T-cell (primary cell): ENCODE results near the gene BOLA1. TPM values are rescaled to one million over a fixed set of nuclear protein-coding genes. Genes with fewer than 3 reads are reported as not detected.
"Not testable (repeated sequence)": the region's sequence is repeated elsewhere in the genome, so short reads cannot be mapped to it uniquely, and the experiment has no call there.

Experiments used
- ATAC-seq, 4 experiments: fragments of 200-7000 bp in 3 of 4; fragments of 150-1000 bp in 1 of 4; cut with Tn5 transposase; replicated peaks in 1 of 4; 1 replicate in 3 of 4; 2 replicates in 1 of 4; pipeline ENCODE4 v1.10.0; 2021; ENCODE audit warnings: moderate library complexity in 3 of 4, mild to moderate bottlenecking in 2 of 4, moderate number of reproducible peaks in 1 of 4
- CTCF ChIA-PET, 2 donors: fragments of 300-600 bp; sonication (Branson Sonifier 250); formaldehyde crosslinking; loops; one replicate each; lab custom pipeline; 2022; ENCODE audit warnings: antibody characterized with exemption in 2 of 2; lab: Charles Lee
- POLR2A ChIA-PET, 2 donors: fragments of 300-600 bp; sonication (Branson Sonifier 250); formaldehyde crosslinking; loops; one replicate each; lab custom pipeline; 2022; ENCODE audit warnings: antibody characterized with exemption in 2 of 2; lab: Charles Lee
- DNase-seq, 35 experiments: peaks; one replicate each; pipeline versions ENCODE4 v3.0.0 to v3.0.0-alpha.2; 2013 to 2023
- H3K27ac ChIP-seq: one replicate; pipeline ENCODE4 v1.5.1; 2013; ENCODE audit warnings: low read length
- H3K27me3 ChIP-seq, 2 experiments: replicated peaks in 1 of 2; 1 replicate in 1 of 2; 2 replicates in 1 of 2; pipeline versions ENCODE4 v1.6.1 to v1.7.0; 2013; ENCODE audit warnings: low read length in 1 of 2, mixed read lengths in 1 of 2; ENCODE audit not compliant: control insufficient read depth in 2 of 2, insufficient read depth in 2 of 2; ENCODE audit errors: extremely low read depth in 1 of 2
- H3K36me3 ChIP-seq, 2 donors: 1 replicate in 1 of 2; 2 replicates in 1 of 2; pipeline versions ENCODE4 v1.6.1 to v1.7.0; 2013; ENCODE audit warnings: low read length in 1 of 2; ENCODE audit not compliant: control insufficient read depth in 2 of 2, insufficient read depth in 1 of 2; ENCODE audit errors: extremely low read depth in 1 of 2
- H3K4me1 ChIP-seq, 2 experiments: 1 replicate in 1 of 2; 2 replicates in 1 of 2; pipeline versions ENCODE4 v1.6.1 to v1.7.0; 2013; ENCODE audit warnings: low read length in 2 of 2, mixed read lengths in 1 of 2; ENCODE audit not compliant: insufficient read depth in 2 of 2, control insufficient read depth in 1 of 2; ENCODE audit errors: extremely low read depth in 1 of 2
- H3K4me3 ChIP-seq, 2 donors: 1 replicate in 1 of 2; 2 replicates in 1 of 2; pipeline versions ENCODE4 v1.5.1 to v1.7.0; 2013; ENCODE audit warnings: mild to moderate bottlenecking in 2 of 2, low read length in 1 of 2, moderate library complexity in 1 of 2; ENCODE audit not compliant: control insufficient read depth in 1 of 2; ENCODE audit errors: extremely low read depth in 1 of 2
- H3K9me3 ChIP-seq: 2 replicates; pipeline ENCODE4 v1.7.0; 2013
- H3K27ac Mint-ChIP-seq, 2 donors: one replicate each; pipeline ENCODE4 v1.8.0; 2020 to 2021; ENCODE audit warnings: mild to moderate bottlenecking in 2 of 2, mixed read lengths in 2 of 2
- H3K27me3 Mint-ChIP-seq, 2 donors: one replicate each; pipeline ENCODE4 v1.8.0; 2021 to 2022; ENCODE audit warnings: mixed read lengths in 2 of 2
- H3K36me3 Mint-ChIP-seq: one replicate; pipeline ENCODE4 v1.8.0; 2021; ENCODE audit warnings: mixed read lengths
- H3K4me1 Mint-ChIP-seq, 3 donors: one replicate each; pipeline ENCODE4 v1.8.0; 2020 to 2022; ENCODE audit warnings: mixed read lengths in 3 of 3, mild to moderate bottlenecking in 1 of 3
- H3K4me3 Mint-ChIP-seq, 3 donors: one replicate each; pipeline ENCODE4 v1.8.0; 2020 to 2022; ENCODE audit warnings: mild to moderate bottlenecking in 3 of 3, mixed read lengths in 3 of 3, moderate library complexity in 3 of 3
- H3K9me3 Mint-ChIP-seq, 3 donors: one replicate each; pipeline ENCODE4 v1.8.0; 2020 to 2022; ENCODE audit warnings: mixed read lengths in 3 of 3
- WGBS: methylation state at CpG from one replicate; pipeline ENCODE4 v1.1.5; 2013; ENCODE audit warnings: missing lambda C conversion rate; ENCODE audit not compliant: insufficient coverage; 5-methylcytosine and 5-hydroxymethylcytosine counted together
- total RNA-seq, 35 experiments: library from RNA in 6 of 35; stranded (reverse) in 6 of 35; fragments of 120-200 nt in 1 of 35; gene quantifications; one replicate each; pipeline versions ENCODE4 v1.2.1 to v1.2.4 and lab custom pipeline; 2013 to 2026

Gene BOLA1
- total RNA-seq, 5 donors from 2014 or later (not counting 1 experiment from before 2014, with no cell fraction given): 6.0 to 27.6 (median 26.1) TPM

GRCh38 chr1:149881876-149882275, 17.5 kb upstream of the BOLA1 start:
- no peaks in the 10 kb centered on the region for H3K9me3 Mint-ChIP-seq

GRCh38 chr1:149883598-149884247, 15.6 kb upstream of the BOLA1 start:
- ChIA-PET CTCF (no interaction called here), POLR2A (interaction anchor here (0.6 to 0.7 kb wide), 2 partner anchors 35 to 44 kb away, joined by 3 read pairs; no protein-coding TSS in a partner anchor)
- H3K9me3 Mint-ChIP-seq: no peaks in the 10 kb centered on the region
- H3K27ac Mint-ChIP-seq: peak overlapping the region; percentile 30 to 70
- no CpG with 5 or more reads among the region's 3 CpGs for WGBS
- peak overlapping the region in 1 of 3 donors; percentile 40 for H3K4me3 Mint-ChIP-seq
- no peaks in the 10 kb centered on the region for H3K27me3 Mint-ChIP-seq
- no peak overlapping the region for H3K4me3 ChIP-seq
- H3K36me3 ChIP-seq: no peaks in the 10 kb centered on the region
- no peaks in the 10 kb centered on the region for H3K27me3 ChIP-seq
- H3K4me1 Mint-ChIP-seq: peaks cover 26 to 31% (median 30%) of the 10 kb centered on the region in 3 donors
- no peak overlapping the region for H3K27ac ChIP-seq
- peaks cover 24 to 47% of the 10 kb centered on the region in 2 experiments for H3K4me1 ChIP-seq
- no peaks in the 10 kb centered on the region for H3K9me3 ChIP-seq
- no peak for ATAC-seq
- DNase-seq: no peak
- no peaks in the 10 kb centered on the region for H3K36me3 Mint-ChIP-seq

More at GRCh38 chr1:149881876-149882275, 17.5 kb upstream of the BOLA1 start:
- DNase-seq (no peak), ATAC-seq (no peak)
- H3K4me1 ChIP-seq: peaks cover 26 to 36% of the 10 kb centered on the region in 2 experiments
- no peak overlapping the region for H3K4me3 ChIP-seq
- no peaks in the 10 kb centered on the region for H3K9me3 ChIP-seq
- no peak overlapping the region for H3K27ac ChIP-seq
- H3K4me3 Mint-ChIP-seq: no peak overlapping the region
- no peaks in the 10 kb centered on the region for H3K27me3 ChIP-seq
- peaks cover 35 to 41% (median 40%) of the 10 kb centered on the region in 3 donors for H3K4me1 Mint-ChIP-seq
- ChIA-PET CTCF (no interaction called here), POLR2A (interaction anchor here in 1 of 2 donors (0.6 kb wide), 1 partner anchor 868 kb away, joined by 3 read pairs; no protein-coding TSS in a partner anchor)
- WGBS: no CpG with 5 or more reads among the region's 1 CpG
- H3K27me3 Mint-ChIP-seq: no peaks in the 10 kb centered on the region
- H3K36me3 ChIP-seq: no peaks in the 10 kb centered on the region
- H3K36me3 Mint-ChIP-seq: peaks cover 3% of the 10 kb centered on the region
- H3K27ac Mint-ChIP-seq: peak overlapping the region; percentile 56 to 67

GRCh38 chr1:149884433-149885338, 14.7 kb upstream of the BOLA1 start:
- Mint-ChIP-seq H3K4me3 (no peak overlapping the region), H3K27me3 (no peaks in the 10 kb centered on the region), H3K27ac (no peak overlapping the region), H3K9me3 (no peaks in the 10 kb centered on the region), H3K36me3 (no peaks in the 10 kb centered on the region), H3K4me1 (peaks cover 19 to 22% (median 22%) of the 10 kb centered on the region in 3 donors)
- CTCF ChIA-PET: no interaction called here
- peak overlapping the region; percentile 97 for H3K27ac ChIP-seq
- H3K36me3 ChIP-seq: no peaks in the 10 kb centered on the region
- WGBS: no CpG with 5 or more reads among the region's 9 CpGs
- no peak for ATAC-seq
- H3K9me3 ChIP-seq: no peaks in the 10 kb centered on the region
- H3K27me3 ChIP-seq: no peaks in the 10 kb centered on the region
- H3K4me3 ChIP-seq: peak overlapping the region; percentile 78 to 94
- POLR2A ChIA-PET: interaction anchor here (0.5 to 4.1 kb wide), 5 partner anchors 40 to 349 kb away, joined by 4 to 56 read pairs (median 11); partner anchors contain the start of gene SF3B4 (in 1 of the 2)
- DNase-seq: peak in 2 of 35 experiments; percentile 14 to 26
- H3K4me1 ChIP-seq: peaks cover 22 to 45% of the 10 kb centered on the region in 2 experiments

- H3K4me3 Mint-ChIP-seq: no peak overlapping the region
- WGBS: 0% methylated on average over 21 of the region's 36 CpGs
Measured at GRCh38 chr1:149885339-149886120, 13.8 kb upstream of the BOLA1 start.

GRCh38 chr1:149886121-149886395, 13.3 kb upstream of the BOLA1 start:
- H3K9me3 ChIP-seq, H3K27me3 Mint-ChIP-seq, H3K4me3 Mint-ChIP-seq, H3K27ac Mint-ChIP-seq, H3K36me3 ChIP-seq, H3K27me3 ChIP-seq, H3K9me3 Mint-ChIP-seq, H3K36me3 Mint-ChIP-seq: not testable (repeated sequence)
- DNase-seq (peak in 1 of 35 experiments; percentile 2), ATAC-seq (peak in 1 of 4 experiments; percentile 0)
- POLR2A ChIA-PET: interaction anchor here (0.7 to 4.1 kb wide), 15 partner anchors 13 to 811 kb away, joined by 3 to 56 read pairs (median 11); partner anchors contain the start of genes BOLA1 (in 1 of the 2), GOLPH3L (in 1 of the 2), OTUD7B (in 1 of the 2) and SF3B4 (in 1 of the 2)
- peaks cover 11 to 13% (median 13%) of the 10 kb centered on the region in 3 donors for H3K4me1 Mint-ChIP-seq
- CTCF ChIA-PET: interaction anchor here in 1 of 2 donors (1.0 to 1.4 kb wide), 2 partner anchors 42 kb away, joined by 4 to 6 read pairs; no protein-coding TSS in a partner anchor
- Histone ChIP-seq H3K27ac (peak overlapping the region; percentile 97), H3K4me1 (peaks cover 17 to 37% of the 10 kb centered on the region in 2 experiments), H3K4me3 (peak overlapping the region; percentile 78 to 94)
- 0% methylated on average over 1 of the region's 19 CpGs for WGBS

More at GRCh38 chr1:149885339-149886120, 13.8 kb upstream of the BOLA1 start:
- peaks cover 11 to 14% (median 13%) of the 10 kb centered on the region in 3 donors for H3K4me1 Mint-ChIP-seq
- Histone ChIP-seq H3K4me1 (peaks cover 17 to 39% of the 10 kb centered on the region in 2 experiments), H3K4me3 (peak overlapping the region; percentile 78 to 94), H3K27ac (peak overlapping the region; percentile 97), H3K36me3 (no peaks in the 10 kb centered on the region), H3K27me3 (no peaks in the 10 kb centered on the region), H3K9me3 (no peaks in the 10 kb centered on the region)
- no peaks in the 10 kb centered on the region for H3K36me3 Mint-ChIP-seq
- DNase-seq (peak; percentile 43 to 74 (median 60)), ATAC-seq (peak; percentile 1 to 5 (median 4))
- ChIA-PET CTCF (interaction anchor here in 1 of 2 donors (1.0 to 1.4 kb wide), 2 partner anchors 42 to 43 kb away, joined by 4 to 6 read pairs; no protein-coding TSS in a partner anchor), POLR2A (interaction anchor here (0.7 to 4.1 kb wide), 11 partner anchors 13 to 693 kb away, joined by 3 to 56 read pairs (median 11); partner anchors contain the start of genes BOLA1 (in 1 of the 2), SF3B4 (in 1 of the 2) and VPS45 (in 1 of the 2))
- H3K27me3 Mint-ChIP-seq: no peaks in the 10 kb centered on the region
- no peaks in the 10 kb centered on the region for H3K9me3 Mint-ChIP-seq
- no peak overlapping the region for H3K27ac Mint-ChIP-seq
